ENCODE data around the gene RNASEH2C. TPM values are rescaled to one million over a fixed set of nuclear protein-coding genes. Genes with fewer than 3 reads are reported as not detected.
"Not testable (repeated sequence)": the region's sequence is repeated elsewhere in the genome, so short reads cannot be mapped to it uniquely, and the experiment has no call there.

The RNASEH2C gene
- total and polyA plus RNA-seq, 8 donors, result 16.1 to 49.3 (median 23.2) TPM

- intact Hi-C loops (cut with DNase I), result no loop called here
- 53 to 61% methylated on average over 12 of the region's 12 CpGs for WGBS, 2 donors
- FAIRE-seq (no peak), DNase-seq (peak; percentile 69 to 77 (median 70)), ATAC-seq (peak; percentile 45 to 92 (median 86))
- Histone ChIP-seq H3K27ac (peak overlapping the region in 2 of 4 donors; percentile 12 to 39), H3K36me3 (no peaks in the 10 kb centered on the region), H3K27me3 (no peaks in the 10 kb centered on the region), H3K9me3 (no peaks in the 10 kb centered on the region), H3K4me1 (peaks cover 0 to 7% (median 6%) of the 10 kb centered on the region in 3 donors), H3K4me3 (no peak overlapping the region)
- TF ChIP-seq CTCF (IDR thresholded peaks at IDR 0.05), result no peak
Observed at GRCh38 chr11:65695459-65696241, 24.9 kb downstream of the RNASEH2C start.

- ATAC-seq (peak in 2 of 4 donors; percentile 27 to 35), DNase-seq (no peak), FAIRE-seq (no peak)
- Histone ChIP-seq H3K27me3 (no peaks in the 10 kb centered on the region), H3K4me3 (no peak overlapping the region), H3K27ac (no peak overlapping the region), H3K9me3 (no peaks in the 10 kb centered on the region), H3K36me3 (no peaks in the 10 kb centered on the region), H3K4me1 (peaks cover 0 to 7% (median 6%) of the 10 kb centered on the region in 3 donors)
- 62 to 70% methylated on average over 11 of the region's 11 CpGs for WGBS, 2 donors
- no peak for TF ChIP-seq CTCF (IDR thresholded peaks at IDR 0.05)
- intact Hi-C loops (cut with DNase I), result no loop called here
Observed at GRCh38 chr11:65692367-65692766, 28.2 kb downstream of the RNASEH2C start.

DNA sequence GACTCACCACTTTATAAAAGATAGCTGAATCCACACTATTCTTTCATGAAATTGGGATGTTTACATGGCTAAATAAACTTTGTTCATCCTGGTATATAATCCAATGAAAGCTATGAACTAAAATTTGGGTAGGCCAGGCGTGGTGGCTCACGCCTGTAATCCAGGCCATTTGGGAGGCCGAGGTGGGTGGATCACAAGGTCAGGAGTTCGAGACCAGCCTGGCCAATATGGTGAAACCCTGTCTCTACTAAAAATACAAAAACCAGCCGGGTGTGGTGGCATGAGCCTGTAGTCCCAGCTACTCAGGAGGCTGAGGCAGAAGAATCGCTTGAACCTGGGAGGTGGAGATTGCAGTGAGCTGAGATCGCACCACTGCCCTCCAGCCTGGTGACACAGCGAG is 28.8 kb downstream of the RNASEH2C start:
- not testable (repeated sequence) for FAIRE-seq, H3K36me3 ChIP-seq

GRCh38 chr11:65685981-65686380 is 34.6 kb downstream of the RNASEH2C start:
- no peaks in the 10 kb centered on the region for H3K4me1 ChIP-seq
- WGBS, 2 donors, result 74 to 76% methylated on average over 8 of the region's 8 CpGs
- FAIRE-seq, result no peak
- H3K27me3 ChIP-seq, result no peaks in the 10 kb centered on the region
- intact Hi-C loops (cut with DNase I), result no loop called here
- no peak for TF ChIP-seq CTCF (IDR thresholded peaks at IDR 0.05)
- no peak for ATAC-seq
- H3K9me3 ChIP-seq, result no peaks in the 10 kb centered on the region
- DNase-seq, result no peak
- no peak overlapping the region for H3K27ac ChIP-seq
- no peaks in the 10 kb centered on the region for H3K36me3 ChIP-seq
- H3K4me3 ChIP-seq, result no peak overlapping the region

More for the DNA sequence above, 28.8 kb downstream of the RNASEH2C start:
- H3K27me3 ChIP-seq; ATAC-seq; intact Hi-C loops (cut with DNase I); DNase-seq; H3K27ac ChIP-seq; H3K4me1 ChIP-seq; H3K4me3 ChIP-seq; H3K9me3 ChIP-seq: not testable (repeated sequence)
- 85 to 96% methylated on average over 8 of the region's 8 CpGs for WGBS, 2 donors

DNA sequence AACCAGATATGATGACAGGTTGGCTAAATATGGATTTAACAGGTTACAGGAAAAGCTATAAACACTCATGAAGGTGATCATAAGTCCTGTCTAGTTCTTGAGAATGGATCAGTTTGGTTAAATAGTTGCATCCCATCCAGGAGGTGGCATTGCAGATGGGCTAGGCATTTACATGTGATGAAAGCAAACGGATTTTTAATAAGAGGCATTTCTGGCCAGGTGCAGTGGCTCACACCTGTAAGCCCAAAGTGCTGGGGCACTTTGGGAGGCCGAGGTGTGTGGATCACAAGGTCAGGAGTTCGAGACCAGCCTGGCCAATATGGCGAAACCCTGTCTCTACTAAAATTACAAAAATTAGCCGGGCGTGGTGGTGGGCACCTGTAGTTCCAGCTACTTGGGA is 37.1 kb downstream of the RNASEH2C start:
- H3K9me3 ChIP-seq; H3K27ac ChIP-seq; H3K27me3 ChIP-seq; ATAC-seq; H3K4me3 ChIP-seq; FAIRE-seq; DNase-seq; H3K36me3 ChIP-seq; intact Hi-C loops (cut with DNase I); H3K4me1 ChIP-seq: not testable (repeated sequence)
- 73 to 84% methylated on average over 6 of the region's 6 CpGs for WGBS, 2 donors

GRCh38 chr11:65680192-65680743 is 40.3 kb downstream of the RNASEH2C start:
- no peak for DNase-seq
- Histone ChIP-seq H3K27me3 (no peaks in the 10 kb centered on the region), H3K27ac (no peak overlapping the region), H3K36me3 (no peaks in the 10 kb centered on the region), H3K4me1 (no peaks in the 10 kb centered on the region), H3K4me3 (no peak overlapping the region), H3K9me3 (no peaks in the 10 kb centered on the region)
- no peak for TF ChIP-seq CTCF (IDR thresholded peaks at IDR 0.05)
- no peak for FAIRE-seq
- 76 to 83% methylated on average over 5 of the region's 5 CpGs for WGBS, 2 donors
- ATAC-seq, result no peak
- intact Hi-C loops (cut with DNase I), result no loop called here
